OCI-LY1 (cell line): ENCODE measurements around the gene RLN3.
"Not testable (repeated sequence)": the region's sequence is repeated elsewhere in the genome, so short reads cannot be mapped to it uniquely, and the experiment has no call there.

ENCODE experiments used
- H2AFZ ChIP-seq: fragments of 200-600 bp; sonication (generic), shearing (Covaris generic); 2 replicates; pipeline ENCODE4 v1.6.0; 2014; ENCODE audit warnings: antibody characterized with exemption, mild to moderate bottlenecking, low read length
- H3F3A ChIP-seq: fragments of 200-600 bp; sonication (generic), shearing (Covaris generic); 2 replicates; pipeline ENCODE4 v1.6.0; 2014; ENCODE audit warnings: mild to moderate bottlenecking, antibody characterized with exemption, low read length, moderate library complexity; ENCODE audit not compliant: insufficient read depth
- H3K27ac ChIP-seq: fragments of 200-600 bp; sonication (generic); 2 replicates; pipeline ENCODE4 v1.5.1; 2014; ENCODE audit warnings: low read length, mixed run types, mild to moderate bottlenecking, low read depth; ENCODE audit not compliant: poor library complexity, severe bottlenecking
- H3K27me3 ChIP-seq: fragments of 200-600 bp; sonication (generic); 2 replicates; pipeline ENCODE4 v1.6.0; 2014; ENCODE audit warnings: antibody characterized with exemption, mild to moderate bottlenecking, low read length, moderate library complexity; ENCODE audit not compliant: insufficient read depth
- H3K36me3 ChIP-seq: fragments of 200-600 bp; sonication (generic); 2 replicates; pipeline ENCODE4 v1.6.1; 2014; ENCODE audit warnings: mild to moderate bottlenecking, antibody characterized with exemption, low read length, moderate library complexity, mixed read lengths; ENCODE audit not compliant: insufficient read depth
- H3K4me1 ChIP-seq: fragments of 200-600 bp; sonication (generic); 2 replicates; pipeline ENCODE4 v1.5.1; 2014; ENCODE audit warnings: mild to moderate bottlenecking, low read length, moderate library complexity; ENCODE audit not compliant: insufficient read depth, severe bottlenecking
- H3K4me2 ChIP-seq: fragments of 200-600 bp; sonication (generic), shearing (Covaris generic); 2 replicates; pipeline ENCODE4 v1.6.1; 2014; ENCODE audit warnings: low read length
- H3K4me3 ChIP-seq: fragments of 200-600 bp; sonication (generic); 2 replicates; pipeline ENCODE4 v1.5.1; 2014; ENCODE audit warnings: low read length, low read depth, mild to moderate bottlenecking, mixed read lengths; ENCODE audit not compliant: poor library complexity, severe bottlenecking
- H3K79me2 ChIP-seq: fragments of 200-600 bp; shearing (Covaris generic); 2 replicates; pipeline ENCODE4 v1.6.1; 2016; ENCODE audit warnings: mixed run types, low read length, mixed read lengths; ENCODE audit not compliant: insufficient read depth
- H3K9ac ChIP-seq: fragments of 200-600 bp; sonication (generic), shearing (Covaris generic); 2 replicates; pipeline ENCODE4 v1.6.1; 2014; ENCODE audit warnings: mild to moderate bottlenecking, low read length, mixed read lengths
- H3K9me2 ChIP-seq: fragments of 200-600 bp; sonication (generic), shearing (Covaris generic); 2 replicates; pipeline ENCODE4 v1.6.1; 2014; ENCODE audit warnings: low read depth, mild to moderate bottlenecking, low read length, mixed read lengths
- H3K9me3 ChIP-seq: fragments of 200-600 bp; shearing (Covaris generic); 2 replicates; pipeline ENCODE4 v1.6.1; 2014; ENCODE audit warnings: low read length, mixed read lengths
- H4K20me1 ChIP-seq: fragments of 200-600 bp; sonication (generic), shearing (Covaris generic); 2 replicates; pipeline ENCODE4 v1.6.0; 2016; ENCODE audit warnings: mild to moderate bottlenecking, low read length; ENCODE audit not compliant: insufficient read depth
- EZH2 ChIP-seq: fragments of 200-600 bp; sonication (generic), shearing (Covaris generic); IDR thresholded peaks from 2 replicates; pipeline ENCODE4 v1.8.0; 2017; ENCODE audit warnings: borderline replicate concordance, mixed run types, mild to moderate bottlenecking, antibody characterized with exemption, low read length, moderate library complexity, mixed read lengths
- TF ChIP-seq, protein P1 (sequence below): fragments of 200-600 bp; sonication (generic), shearing (Covaris generic); IDR thresholded peaks from 2 replicates; pipeline ENCODE4 v1.5.1; 2017; ENCODE audit warnings: mild to moderate bottlenecking, antibody characterized with exemption, low read length, moderate library complexity, mixed read lengths

Gene RLN3

GRCh38 chr19:14033946-14034345, 6.0 kb downstream of the RLN3 start:
- H3K9me2 ChIP-seq = no peaks in the 10 kb centered on the region

DNA sequence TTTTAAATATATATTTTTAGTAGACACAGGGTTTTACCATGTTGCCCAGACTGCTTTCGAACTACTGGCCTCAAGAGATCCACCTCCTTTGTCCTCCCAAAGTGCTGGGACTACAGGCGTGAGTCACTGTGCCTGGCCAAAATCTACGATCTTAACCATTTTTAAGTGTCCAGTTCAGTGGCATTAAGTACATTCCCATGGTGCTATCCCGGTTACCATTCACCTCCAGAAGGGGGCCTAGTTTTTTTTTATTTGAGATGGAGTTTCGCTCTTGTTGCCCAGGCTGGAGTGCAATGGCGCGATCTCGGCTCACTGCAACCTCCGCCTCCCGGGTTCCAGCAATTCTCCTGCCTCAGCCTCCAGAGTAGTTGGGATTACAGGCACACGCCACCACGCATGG, 7.2 kb downstream of the RLN3 start:
- not testable (repeated sequence) for H3F3A ChIP-seq, H3K4me2 ChIP-seq, H3K79me2 ChIP-seq, H3K9me2 ChIP-seq, H4K20me1 ChIP-seq, H3K36me3 ChIP-seq, H3K9me3 ChIP-seq, H3K4me3 ChIP-seq, H3K27ac ChIP-seq, H3K9ac ChIP-seq, H3K27me3 ChIP-seq, H2AFZ ChIP-seq
- H3K4me1 ChIP-seq = peaks cover 11% of the 10 kb centered on the region

More at GRCh38 chr19:14033946-14034345, 6.0 kb downstream of the RLN3 start:
- Histone ChIP-seq H2AFZ (no peak overlapping the region), H3K4me2 (no peak overlapping the region), H3K9me3 (no peaks in the 10 kb centered on the region), H3K27me3 (peaks cover 5% of the 10 kb centered on the region; the same call in 1 of the 2 replicates), H3K36me3 (no peaks in the 10 kb centered on the region), H3K79me2 (no peaks in the 10 kb centered on the region), H3K27ac (no peak overlapping the region), H3K9ac (no peak overlapping the region), H3K4me3 (no peak overlapping the region), H3K4me1 (peaks cover 11% of the 10 kb centered on the region), H4K20me1 (no peaks in the 10 kb centered on the region), H3F3A (no peaks in the 10 kb centered on the region)
- TF ChIP-seq, protein P1, sequence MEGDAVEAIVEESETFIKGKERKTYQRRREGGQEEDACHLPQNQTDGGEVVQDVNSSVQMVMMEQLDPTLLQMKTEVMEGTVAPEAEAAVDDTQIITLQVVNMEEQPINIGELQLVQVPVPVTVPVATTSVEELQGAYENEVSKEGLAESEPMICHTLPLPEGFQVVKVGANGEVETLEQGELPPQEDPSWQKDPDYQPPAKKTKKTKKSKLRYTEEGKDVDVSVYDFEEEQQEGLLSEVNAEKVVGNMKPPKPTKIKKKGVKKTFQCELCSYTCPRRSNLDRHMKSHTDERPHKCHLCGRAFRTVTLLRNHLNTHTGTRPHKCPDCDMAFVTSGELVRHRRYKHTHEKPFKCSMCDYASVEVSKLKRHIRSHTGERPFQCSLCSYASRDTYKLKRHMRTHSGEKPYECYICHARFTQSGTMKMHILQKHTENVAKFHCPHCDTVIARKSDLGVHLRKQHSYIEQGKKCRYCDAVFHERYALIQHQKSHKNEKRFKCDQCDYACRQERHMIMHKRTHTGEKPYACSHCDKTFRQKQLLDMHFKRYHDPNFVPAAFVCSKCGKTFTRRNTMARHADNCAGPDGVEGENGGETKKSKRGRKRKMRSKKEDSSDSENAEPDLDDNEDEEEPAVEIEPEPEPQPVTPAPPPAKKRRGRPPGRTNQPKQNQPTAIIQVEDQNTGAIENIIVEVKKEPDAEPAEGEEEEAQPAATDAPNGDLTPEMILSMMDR = no peak
- no peak for TF ChIP-seq EZH2

DNA sequence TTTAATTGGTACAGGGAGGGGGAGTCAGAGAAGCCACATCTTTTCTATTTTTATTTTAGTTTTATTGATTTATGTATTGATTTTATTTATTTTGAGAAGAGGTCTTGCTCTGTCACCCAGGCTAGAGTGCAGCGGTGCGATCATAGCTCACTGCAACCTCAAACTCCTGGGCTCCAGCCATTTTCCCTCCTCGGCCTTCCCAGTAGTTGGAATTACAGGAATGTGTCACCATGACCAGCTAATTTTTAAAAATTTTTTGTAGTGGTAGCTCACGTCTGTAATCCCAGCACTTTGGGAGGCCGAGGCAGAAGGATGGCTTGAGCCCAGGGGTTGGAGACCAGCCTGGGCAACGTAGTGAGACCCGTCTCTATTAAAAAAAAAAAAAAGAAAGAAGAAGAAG, 7.8 kb downstream of the RLN3 start:
- no peaks in the 10 kb centered on the region for H3K9me2 ChIP-seq
- no peak overlapping the region for H3K4me2 ChIP-seq
- H4K20me1 ChIP-seq = no peaks in the 10 kb centered on the region
- H3K9me3 ChIP-seq = no peaks in the 10 kb centered on the region
- no peak overlapping the region for H3K27ac ChIP-seq
- no peaks in the 10 kb centered on the region for H3K79me2 ChIP-seq
- no peaks in the 10 kb centered on the region for H3F3A ChIP-seq
- no peak overlapping the region for H2AFZ ChIP-seq
- H3K4me1 ChIP-seq = peaks cover 11% of the 10 kb centered on the region
- H3K9ac ChIP-seq = no peak overlapping the region
- H3K4me3 ChIP-seq = no peak overlapping the region
- H3K36me3 ChIP-seq = no peaks in the 10 kb centered on the region
- TF ChIP-seq, protein P1 = no peak
- no peak for TF ChIP-seq EZH2
- 0 out of 2 replicates have a peak, but pooled peaks cover under 1% of the 10 kb centered on the region for H3K27me3 ChIP-seq

DNA sequence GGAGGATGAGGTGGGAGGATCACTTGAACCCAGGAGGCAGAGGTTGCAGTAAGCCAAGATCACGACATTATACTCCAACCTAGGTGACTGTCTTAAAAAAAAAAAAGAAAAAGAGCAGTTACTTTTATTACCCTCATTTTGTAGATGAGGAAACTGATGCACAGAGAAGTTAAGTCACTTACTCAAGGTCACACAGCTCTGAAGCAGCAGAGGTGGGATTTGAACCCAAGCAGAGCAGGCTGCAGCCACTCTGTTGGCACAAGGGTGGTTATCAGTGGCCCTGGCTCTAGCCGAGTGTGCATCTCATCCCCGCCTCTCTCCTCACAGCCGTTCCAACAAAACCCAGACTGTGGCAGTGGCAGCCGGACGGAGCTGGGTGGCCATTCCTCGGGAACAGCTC, 11.2 kb downstream of the RLN3 start:
- Histone ChIP-seq H3K36me3 (no peaks in the 10 kb centered on the region), H3K9me3 (no peaks in the 10 kb centered on the region), H3K9me2 (no peaks in the 10 kb centered on the region), H3K79me2 (no peaks in the 10 kb centered on the region), H3F3A (no peaks in the 10 kb centered on the region), H2AFZ (no peak overlapping the region), H3K27ac (no peak overlapping the region), H4K20me1 (no peaks in the 10 kb centered on the region), H3K4me2 (no peak overlapping the region), H3K9ac (no peak overlapping the region), H3K4me3 (no peak overlapping the region), H3K27me3 (no peaks in the 10 kb centered on the region), H3K4me1 (peaks cover 8% of the 10 kb centered on the region)
- TF ChIP-seq, protein P1 = no peak
- TF ChIP-seq EZH2 = no peak
